H9 (cell line): Measurements from ENCODE around the gene TESK2. TPM values are rescaled to one million over a fixed set of nuclear protein-coding genes. Genes with fewer than 3 reads are reported as not detected.
A peak's percentile ranks its signal among the peaks of the same experiment; 100 is the strongest.

ENCODE experiments used
- DNase-seq: peaks from one replicate; pipeline ENCODE4 v3.0.0-alpha.2; 2017
- H2AFZ ChIP-seq: one replicate; pipeline ENCODE4 v1.6.1; 2013; ENCODE audit warnings: mild to moderate bottlenecking, low read length, control low read depth, moderate library complexity
- H2AK5ac ChIP-seq: 2 replicates; pipeline ENCODE4 v1.6.1; 2013; ENCODE audit warnings: low read length, control low read depth, mixed read lengths; ENCODE audit not compliant: insufficient read length
- H2BK120ac ChIP-seq: one replicate; pipeline ENCODE4 v1.6.1; 2013; ENCODE audit warnings: low read depth, mild to moderate bottlenecking, low read length, control low read depth, inconsistent platforms; ENCODE audit not compliant: poor library complexity, severe bottlenecking
- H2BK12ac ChIP-seq: 2 replicates; pipeline ENCODE4 v1.6.1; 2013; ENCODE audit warnings: low read length, control low read depth, mixed read lengths, low read depth; ENCODE audit not compliant: insufficient read length
- H2BK15ac ChIP-seq: 2 replicates; pipeline ENCODE4 v1.6.1; 2013; ENCODE audit warnings: low read depth, low read length, control low read depth
- H2BK20ac ChIP-seq: one replicate; pipeline ENCODE4 v1.6.1; 2013; ENCODE audit warnings: low read depth, mild to moderate bottlenecking, low read length, control low read depth, inconsistent platforms; ENCODE audit not compliant: poor library complexity, severe bottlenecking
- H2BK5ac ChIP-seq: 2 replicates; pipeline ENCODE4 v1.6.1; 2013; ENCODE audit warnings: low read length, control low read depth, mixed read lengths; ENCODE audit not compliant: insufficient read length
- H3K14ac ChIP-seq: 2 replicates; pipeline ENCODE4 v1.6.1; 2013; ENCODE audit warnings: low read length, control low read depth; ENCODE audit not compliant: insufficient read depth
- H3K18ac ChIP-seq: 2 replicates; pipeline ENCODE4 v1.6.1; 2013; ENCODE audit warnings: low read depth, mild to moderate bottlenecking, mixed read lengths, low read length, control low read depth; ENCODE audit not compliant: insufficient read length
- H3K23ac ChIP-seq: 2 replicates; pipeline ENCODE4 v1.6.1; 2013; ENCODE audit warnings: low read length, control low read depth, mixed read lengths, low read depth; ENCODE audit not compliant: insufficient read length
- H3K23me2 ChIP-seq: 2 replicates; pipeline ENCODE4 v1.6.1; 2013; ENCODE audit warnings: low read depth, mild to moderate bottlenecking, mixed read lengths, low read length, control low read depth; ENCODE audit not compliant: insufficient read length, poor library complexity, severe bottlenecking
- H3K27ac ChIP-seq: 2 replicates; pipeline ENCODE4 v1.5.1; 2013; ENCODE audit warnings: low read length, control low read depth, mixed read lengths, low read depth; ENCODE audit not compliant: insufficient read length
- H3K27me3 ChIP-seq: 2 replicates; pipeline ENCODE4 v1.6.1; 2013; ENCODE audit warnings: low read length, control low read depth, inconsistent platforms; ENCODE audit not compliant: insufficient read depth
- H3K4ac ChIP-seq: 2 replicates; pipeline ENCODE4 v1.6.1; 2013; ENCODE audit warnings: low read depth, mild to moderate bottlenecking, control low read depth, inconsistent platforms, low read length, moderate library complexity
- H3K4me1 ChIP-seq: 2 replicates; pipeline ENCODE4 v1.6.1; 2013; ENCODE audit warnings: low read length, control low read depth, inconsistent platforms; ENCODE audit not compliant: insufficient read depth
- H3K4me2 ChIP-seq: 2 replicates; pipeline ENCODE4 v1.6.1; 2013; ENCODE audit warnings: low read length, control low read depth, mixed read lengths; ENCODE audit not compliant: insufficient read length, insufficient read depth
- H3K56ac ChIP-seq: 2 replicates; pipeline ENCODE4 v1.6.1; 2013; ENCODE audit warnings: low read depth, mild to moderate bottlenecking, mixed read lengths, low read length, control low read depth; ENCODE audit not compliant: insufficient read length
- H3K79me1 ChIP-seq: 2 replicates; pipeline ENCODE4 v1.6.1; 2013; ENCODE audit warnings: low read depth, mild to moderate bottlenecking, moderate library complexity, low read length, control low read depth, inconsistent platforms; ENCODE audit not compliant: insufficient read depth, poor library complexity, severe bottlenecking
- H3K79me2 ChIP-seq: 2 replicates; pipeline ENCODE4 v1.6.1; 2013; ENCODE audit warnings: low read length, control low read depth, inconsistent platforms; ENCODE audit not compliant: insufficient read depth
- H3K9ac ChIP-seq: 2 replicates; pipeline ENCODE4 v1.6.1; 2013; ENCODE audit warnings: low read length, control low read depth, mixed read lengths; ENCODE audit not compliant: insufficient read length; ENCODE audit errors: extremely low read depth
- H3K9me3 ChIP-seq: one replicate; pipeline ENCODE4 v1.6.1; 2013; ENCODE audit warnings: low read depth, low read length, inconsistent platforms; ENCODE audit not compliant: control insufficient read depth
- H3T11ph ChIP-seq: one replicate; pipeline ENCODE4 v1.6.1; 2013; ENCODE audit warnings: mild to moderate bottlenecking, low read length, control low read depth, inconsistent platforms
- H4K20me1 ChIP-seq: one replicate; pipeline ENCODE4 v1.6.1; 2013; ENCODE audit not compliant: control insufficient read depth, insufficient read length, insufficient read depth
- H4K5ac ChIP-seq: 2 replicates; pipeline ENCODE4 v1.6.1; 2013; ENCODE audit warnings: low read depth, mild to moderate bottlenecking, mixed read lengths, low read length, control low read depth; ENCODE audit not compliant: insufficient read length
- H4K8ac ChIP-seq: replicated peaks from 2 replicates; pipeline ENCODE4 v1.6.1; 2013; ENCODE audit warnings: low read length, control low read depth, mixed read lengths, low read depth; ENCODE audit not compliant: insufficient read length
- H4K91ac ChIP-seq: 2 replicates; pipeline ENCODE4 v1.6.1; 2013; ENCODE audit warnings: low read depth, mild to moderate bottlenecking, moderate library complexity, mixed read lengths, low read length, control low read depth; ENCODE audit not compliant: insufficient read length
- H3K27ac Mint-ChIP-seq, 3 experiments: 2 replicates in 2 of 3; 3 replicates in 1 of 3; pipeline ENCODE4 v1.8.0; 2020 to 2021; ENCODE audit warnings: mixed read lengths in 3 of 3, mild to moderate bottlenecking in 1 of 3, moderate library complexity in 1 of 3
- H3K27me3 Mint-ChIP-seq: 2 replicates; pipeline ENCODE4 v1.8.0; 2021; ENCODE audit warnings: low read depth, mild to moderate bottlenecking, moderate library complexity, mixed read lengths
- H3K36me3 Mint-ChIP-seq, 3 experiments: 2 replicates in 2 of 3; 3 replicates in 1 of 3; pipeline ENCODE4 v1.8.0; 2020 to 2021; ENCODE audit warnings: low read depth in 3 of 3, mixed read lengths in 3 of 3; ENCODE audit not compliant: insufficient read depth in 1 of 3
- H3K4me1 Mint-ChIP-seq, 2 experiments: 2 replicates each; pipeline ENCODE4 v1.8.0; 2020; ENCODE audit warnings: mixed read lengths in 2 of 2
- H3K4me3 Mint-ChIP-seq, 2 experiments: 2 replicates in 1 of 2; 3 replicates in 1 of 2; pipeline ENCODE4 v1.8.0; 2020 to 2021; ENCODE audit warnings: mild to moderate bottlenecking in 2 of 2, mixed read lengths in 2 of 2, moderate library complexity in 1 of 2
- H3K9me3 Mint-ChIP-seq, 2 experiments: 2 replicates in 1 of 2; 3 replicates in 1 of 2; pipeline ENCODE4 v1.8.0; 2020; ENCODE audit warnings: mild to moderate bottlenecking in 2 of 2, mixed read lengths in 2 of 2, moderate library complexity in 1 of 2
- WGBS: extraction: QIAGEN DNeasy Blood & Tissue Kit; methylation state at CpG from one replicate; pipeline ENCODE4 v1.1.7; 2013; ENCODE audit warnings: missing lambda C conversion rate, low lambda C conversion rate, mixed read lengths; ENCODE audit not compliant: insufficient read length; ENCODE audit errors: extremely low coverage; 5-methylcytosine and 5-hydroxymethylcytosine counted together
- total RNA-seq: library from RNA; stranded (reverse); gene quantifications from 2 replicates; pipeline ENCODE4 v1.2.1, GENCODE V29; 2021
- TF ChIP-seq, protein P1 (sequence below): fragments of 200-600 bp; sonication (generic); conservative IDR thresholded peaks from 3 replicates; pipeline ENCODE4 v1.8.0; 2021; ENCODE audit warnings: antibody characterized with exemption, mild to moderate bottlenecking

The TESK2 gene
- total RNA-seq, 1 experiment from 2014 or later = 7.2 TPM

DNA sequence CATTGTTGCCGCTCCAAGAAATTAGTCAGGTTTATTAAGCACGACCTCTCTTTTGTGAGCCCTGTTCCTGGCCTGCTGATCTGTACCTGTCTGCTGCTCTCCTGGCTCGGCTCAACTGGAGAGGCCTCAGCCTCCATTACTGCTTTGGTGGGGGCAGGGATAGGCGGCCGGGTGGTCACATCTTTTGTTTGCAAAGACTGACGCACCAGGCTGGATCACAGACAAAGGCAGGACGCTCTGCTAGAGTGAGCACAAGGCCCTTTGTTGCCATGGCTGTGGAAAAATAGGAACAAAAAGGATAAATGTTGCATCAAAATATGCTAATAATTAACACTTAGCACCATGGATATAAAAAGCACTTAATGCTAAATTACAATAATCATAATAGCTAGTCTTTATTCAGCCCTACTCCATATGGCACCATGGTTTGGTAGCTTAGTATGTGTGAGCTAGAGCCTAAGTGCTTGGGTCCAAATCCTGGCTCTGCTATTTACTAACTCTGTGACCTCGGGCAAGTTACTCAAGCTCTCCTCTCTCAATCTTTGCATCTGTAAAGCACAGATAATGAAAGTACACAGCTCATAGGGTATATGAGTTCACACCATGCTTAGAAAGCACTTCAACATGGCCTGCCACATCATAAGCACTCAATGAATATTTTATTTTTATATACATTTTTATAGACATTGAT, 193.2 kb downstream of the TESK2 start:
- no peak overlapping the region for H4K91ac ChIP-seq
- H3K18ac ChIP-seq = no peak overlapping the region
- no peaks in the 10 kb centered on the region for H3K9me3 ChIP-seq
- no peak overlapping the region for H2BK5ac ChIP-seq
- no peak overlapping the region for H2AK5ac ChIP-seq
- H3K56ac ChIP-seq = no peak overlapping the region
- no peak overlapping the region for H2AFZ ChIP-seq
- H3K79me2 ChIP-seq = no peaks in the 10 kb centered on the region
- Mint-ChIP-seq H3K4me3 (no peak overlapping the region), H3K36me3 (no peaks in the 10 kb centered on the region), H3K27ac (peak overlapping the region in 1 of 3 experiments; percentile 94; a peak in 2 of 7 replicates), H3K27me3 (no peaks in the 10 kb centered on the region), H3K4me1 (peaks cover 19 to 21% of the 10 kb centered on the region in 2 experiments), H3K9me3 (no peaks in the 10 kb centered on the region; a peak in 1 of 5 replicates)
- H2BK20ac ChIP-seq = no peak overlapping the region
- H3K4ac ChIP-seq = no peak overlapping the region
- no peak overlapping the region for H4K5ac ChIP-seq
- H2BK12ac ChIP-seq = no peak overlapping the region
- no peak overlapping the region for H3K23ac ChIP-seq
- H3K14ac ChIP-seq = no peak overlapping the region; the same call in 1 of the 2 replicates
- no peak overlapping the region for H3T11ph ChIP-seq
- H3K79me1 ChIP-seq = no peaks in the 10 kb centered on the region
- H2BK120ac ChIP-seq = no peak overlapping the region
- H3K27me3 ChIP-seq = no peaks in the 10 kb centered on the region
- H3K9ac ChIP-seq = no peak overlapping the region
- TF ChIP-seq, protein P1, sequence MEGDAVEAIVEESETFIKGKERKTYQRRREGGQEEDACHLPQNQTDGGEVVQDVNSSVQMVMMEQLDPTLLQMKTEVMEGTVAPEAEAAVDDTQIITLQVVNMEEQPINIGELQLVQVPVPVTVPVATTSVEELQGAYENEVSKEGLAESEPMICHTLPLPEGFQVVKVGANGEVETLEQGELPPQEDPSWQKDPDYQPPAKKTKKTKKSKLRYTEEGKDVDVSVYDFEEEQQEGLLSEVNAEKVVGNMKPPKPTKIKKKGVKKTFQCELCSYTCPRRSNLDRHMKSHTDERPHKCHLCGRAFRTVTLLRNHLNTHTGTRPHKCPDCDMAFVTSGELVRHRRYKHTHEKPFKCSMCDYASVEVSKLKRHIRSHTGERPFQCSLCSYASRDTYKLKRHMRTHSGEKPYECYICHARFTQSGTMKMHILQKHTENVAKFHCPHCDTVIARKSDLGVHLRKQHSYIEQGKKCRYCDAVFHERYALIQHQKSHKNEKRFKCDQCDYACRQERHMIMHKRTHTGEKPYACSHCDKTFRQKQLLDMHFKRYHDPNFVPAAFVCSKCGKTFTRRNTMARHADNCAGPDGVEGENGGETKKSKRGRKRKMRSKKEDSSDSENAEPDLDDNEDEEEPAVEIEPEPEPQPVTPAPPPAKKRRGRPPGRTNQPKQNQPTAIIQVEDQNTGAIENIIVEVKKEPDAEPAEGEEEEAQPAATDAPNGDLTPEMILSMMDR = no peak
- no peaks in the 10 kb centered on the region; the same call in 1 of the 2 replicates for H3K4me1 ChIP-seq
- H3K27ac ChIP-seq = no peak overlapping the region
- peaks cover under 1% of the 10 kb centered on the region for H3K23me2 ChIP-seq
- WGBS = no CpG with 5 or more reads among the region's 8 CpGs
- DNase-seq = no peak
- no peak overlapping the region for H4K8ac ChIP-seq
- H2BK15ac ChIP-seq = no peak overlapping the region
- no peaks in the 10 kb centered on the region for H4K20me1 ChIP-seq
- no peak overlapping the region for H3K4me2 ChIP-seq

Other genes starting within 250 kb of the TESK2 start
- 10.1 and 10.6 TPM in 2 replicates for gene HPDL, start 164.3 kb downstream of the TESK2 start, total RNA-seq
- 31.2 and 33.5 TPM in 2 replicates for gene TOE1, start 151.0 kb downstream of the TESK2 start, total RNA-seq
- gene MUTYH, start 150.7 kb downstream of the TESK2 start, total RNA-seq = 52.6 and 61.1 TPM in 2 replicates
- 1.4 and 2.4 TPM in 2 replicates for gene CCDC163, start 8.9 kb upstream of the TESK2 start, total RNA-seq
- 11.9 and 12.8 TPM in 2 replicates for gene MMACHC, start 9.1 kb upstream of the TESK2 start, total RNA-seq
- gene PRDX1, start 30.7 kb upstream of the TESK2 start, total RNA-seq = 1,003 and 1,011 TPM in 2 replicates
- gene AKR1A1, start 59.7 kb upstream of the TESK2 start, total RNA-seq = 286 and 311 TPM in 2 replicates
- gene NASP, start 92.9 kb upstream of the TESK2 start, total RNA-seq = 484 and 514 TPM in 2 replicates
- 1.0 and 1.9 TPM in 2 replicates for gene CCDC17, start 132.9 kb upstream of the TESK2 start, total RNA-seq
- gene GPBP1L1, start 195.4 kb upstream of the TESK2 start, total RNA-seq = 101 and 115 TPM in 2 replicates
- 29.1 and 30.7 TPM in 2 replicates for gene TMEM69, start 197.0 kb upstream of the TESK2 start, total RNA-seq